GM18858 (cell line): Measurements from ENCODE around the gene GAS5.
"Not testable (repeated sequence)": the region's sequence is repeated elsewhere in the genome, so short reads cannot be mapped to it uniquely, and the experiment has no call there.

Experiments
- ATAC-seq: cut with Tn5 transposase; IDR thresholded peaks from one replicate; pipeline ENCODE4 v1.9.1; 2021; ENCODE audit not compliant: unreplicated experiment

Gene GAS5

DNA sequence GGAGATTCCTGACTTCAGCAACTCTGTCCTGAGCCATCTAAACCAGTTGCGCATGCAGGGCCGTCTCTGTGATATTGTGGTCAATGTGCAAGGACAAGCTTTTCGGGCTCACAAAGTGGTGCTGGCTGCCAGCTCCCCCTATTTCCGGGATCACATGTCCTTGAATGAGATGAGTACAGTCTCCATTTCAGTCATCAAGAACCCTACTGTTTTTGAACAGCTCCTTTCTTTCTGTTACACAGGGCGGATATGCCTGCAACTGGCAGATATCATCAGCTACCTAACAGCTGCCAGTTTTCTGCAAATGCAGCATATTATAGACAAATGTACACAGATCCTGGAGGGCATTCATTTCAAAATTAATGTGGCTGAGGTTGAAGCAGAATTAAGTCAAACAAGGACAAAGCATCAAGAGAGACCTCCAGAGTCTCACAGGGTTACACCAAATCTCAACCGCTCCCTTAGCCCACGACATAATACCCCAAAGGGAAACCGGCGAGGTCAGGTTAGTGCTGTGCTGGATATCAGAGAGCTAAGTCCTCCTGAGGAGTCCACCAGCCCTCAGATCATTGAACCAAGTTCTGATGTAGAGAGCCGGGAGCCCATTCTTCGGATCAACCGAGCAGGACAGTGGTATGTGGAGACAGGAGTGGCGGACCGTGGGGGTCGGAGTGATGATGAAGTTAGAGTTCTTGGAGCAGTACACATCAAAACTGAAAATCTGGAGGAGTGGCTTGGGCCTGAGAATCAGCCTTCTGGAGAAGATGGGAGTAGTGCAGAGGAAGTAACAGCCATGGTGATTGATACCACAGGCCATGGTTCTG is 2.7 kb upstream of the GAS5 start:
- ATAC-seq = peak; percentile 26

DNA sequence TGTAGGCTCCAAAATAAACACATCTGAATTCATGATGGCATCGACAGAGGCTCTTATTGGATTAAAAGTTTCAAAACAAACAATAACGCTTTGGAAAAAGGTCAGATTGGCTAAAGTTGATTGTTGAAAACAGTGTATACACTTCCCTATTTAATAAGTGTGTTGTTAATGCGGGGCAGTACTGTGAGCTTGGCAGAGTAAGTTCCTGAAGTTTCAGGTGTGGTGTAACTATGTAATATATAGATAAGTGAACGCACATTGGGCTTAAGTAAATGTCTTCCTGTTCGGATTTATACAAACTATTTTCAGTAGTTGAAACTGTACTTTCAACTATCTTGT is 1.2 kb upstream of the GAS5 start:
- ATAC-seq = no peak

DNA sequence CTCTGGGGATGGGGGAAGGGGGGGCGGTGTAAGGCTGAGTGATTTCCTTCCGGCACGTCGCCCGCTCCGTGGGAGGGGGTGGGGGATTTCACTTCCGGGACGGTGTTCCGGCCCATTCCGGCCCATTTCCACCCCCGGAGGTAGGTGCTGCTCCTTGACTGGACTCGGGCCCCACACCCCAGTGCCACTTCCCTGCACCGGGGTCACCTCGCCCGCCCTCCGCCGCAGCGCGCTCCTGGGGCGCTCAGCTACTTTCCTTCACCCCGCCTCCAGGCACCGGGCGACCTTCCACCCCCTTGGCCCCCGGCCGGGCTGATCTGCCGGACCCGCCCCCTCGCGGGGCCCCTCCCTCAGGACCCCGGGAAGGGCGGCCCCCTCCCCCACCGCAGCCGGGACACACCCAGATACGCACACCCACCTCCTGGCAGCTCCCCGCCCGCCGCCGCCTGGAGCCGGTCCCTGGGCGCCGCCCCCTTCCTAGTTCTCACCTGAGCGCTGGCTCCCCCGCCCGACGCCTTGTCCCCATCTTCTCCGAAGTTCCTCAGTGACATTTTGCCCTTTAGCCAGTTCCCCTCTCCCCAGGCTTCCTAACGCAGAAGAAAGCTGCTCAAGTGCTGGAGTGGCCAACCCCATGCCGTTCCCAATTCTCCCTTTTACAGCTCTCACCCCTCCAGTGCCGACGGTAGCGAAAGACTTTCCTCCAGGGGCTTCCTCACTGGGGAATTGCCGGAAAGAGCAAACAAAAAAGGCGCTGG is 654 bp upstream of the GAS5 start, which contains the start of gene ZBTB37:
Gene ZBTB37, plus strand, starts transcription at position 115 of the 755 bp plus-strand sequence. CDS start 1,846 bp downstream, outside the sequence.
- peak; percentile 37 for ATAC-seq

- no peak for ATAC-seq
Observed at GRCh38 chr1:173867141-173867752, 542 bp downstream of the GAS5 start.

- ATAC-seq = no peak
Observed at GRCh38 chr1:173866413-173867115, 1.2 kb downstream of the GAS5 start.

- ATAC-seq = no peak
Observed at GRCh38 chr1:173865468-173866164, 2.2 kb downstream of the GAS5 start.

- ATAC-seq = no peak
Observed at GRCh38 chr1:173864179-173864867, 3.5 kb downstream of the GAS5 start.

GRCh38 chr1:173863224-173864161 is 4.3 kb downstream of the GAS5 start:
- no peak for ATAC-seq

GRCh38 chr1:173862769-173863223 is 5.0 kb downstream of the GAS5 start:
- no peak for ATAC-seq

GRCh38 chr1:173862146-173862768 is 5.5 kb downstream of the GAS5 start:
- not testable (repeated sequence) for ATAC-seq

DNA sequence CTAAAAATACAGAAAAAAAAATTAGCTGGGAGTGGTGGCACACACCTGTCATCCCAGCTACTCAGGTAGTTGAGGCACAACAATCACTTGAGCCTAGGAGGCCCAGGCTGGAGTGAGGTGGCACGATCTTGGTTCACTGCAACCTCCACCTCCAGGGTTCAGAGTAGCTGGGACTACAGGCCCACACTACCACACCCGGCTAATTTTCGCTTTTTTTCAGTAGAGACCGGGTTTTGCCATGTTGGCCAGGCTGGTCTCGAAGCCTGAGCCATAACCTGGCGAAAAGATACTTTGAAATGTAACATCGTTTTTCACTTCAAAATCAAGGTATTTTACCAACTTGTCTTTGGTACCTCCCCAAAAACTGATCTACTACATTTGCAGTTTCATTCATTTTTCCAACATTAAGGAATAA is 6.1 kb downstream of the GAS5 start:
- no peak for ATAC-seq

GRCh38 chr1:173860065-173860464 is 7.7 kb downstream of the GAS5 start:
- no peak for ATAC-seq

GRCh38 chr1:173859547-173859946 is 8.2 kb downstream of the GAS5 start:
- not testable (repeated sequence) for ATAC-seq

DNA sequence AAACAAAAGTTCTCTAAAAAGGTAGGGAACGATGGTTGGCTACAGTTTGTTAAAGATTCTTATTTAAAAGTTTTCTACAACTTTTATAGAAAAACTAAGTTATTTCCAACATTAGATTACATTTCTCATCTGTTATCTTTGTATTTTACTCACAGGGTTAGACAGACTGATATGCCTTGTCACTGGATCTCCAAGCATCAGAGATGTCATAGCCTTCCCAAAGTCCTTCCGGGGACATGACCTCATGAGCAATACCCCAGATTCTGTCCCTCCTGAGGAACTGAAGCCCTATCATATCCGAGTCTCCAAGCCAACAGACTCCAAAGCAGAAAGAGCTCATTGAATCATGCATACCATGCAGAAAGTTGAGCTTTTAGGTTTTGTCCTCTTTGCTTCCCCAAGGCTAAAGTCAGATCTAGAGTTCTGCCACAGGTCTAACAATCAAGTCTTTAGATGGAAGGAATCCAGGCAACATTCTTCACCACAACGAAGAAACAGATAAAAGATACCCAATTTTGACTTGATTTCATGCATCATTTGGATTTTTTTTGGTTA is 10.3 kb downstream of the GAS5 start:
- ATAC-seq = no peak

- ATAC-seq = no peak
Observed at GRCh38 chr1:173856903-173857302, 10.9 kb downstream of the GAS5 start.

DNA sequence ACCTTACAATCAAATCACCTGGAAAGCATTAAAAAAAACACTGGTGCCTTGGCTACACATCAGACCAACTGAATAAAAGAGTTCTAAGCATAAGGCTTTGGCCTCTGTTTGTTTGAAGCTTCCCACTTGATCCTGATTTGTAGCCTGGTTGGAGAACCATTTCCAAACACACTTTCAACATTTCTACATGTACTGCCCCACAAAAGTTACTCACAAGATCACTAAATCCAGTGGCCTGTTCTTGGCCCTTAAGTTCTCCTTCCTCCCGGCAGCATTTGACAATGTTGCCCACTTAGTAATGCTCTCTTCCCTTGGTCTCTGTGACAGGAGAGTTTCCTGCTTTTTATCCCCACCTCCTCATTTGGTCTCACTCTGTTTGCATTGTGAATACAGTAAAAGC is 11.8 kb downstream of the GAS5 start:
- ATAC-seq = no peak

DNA sequence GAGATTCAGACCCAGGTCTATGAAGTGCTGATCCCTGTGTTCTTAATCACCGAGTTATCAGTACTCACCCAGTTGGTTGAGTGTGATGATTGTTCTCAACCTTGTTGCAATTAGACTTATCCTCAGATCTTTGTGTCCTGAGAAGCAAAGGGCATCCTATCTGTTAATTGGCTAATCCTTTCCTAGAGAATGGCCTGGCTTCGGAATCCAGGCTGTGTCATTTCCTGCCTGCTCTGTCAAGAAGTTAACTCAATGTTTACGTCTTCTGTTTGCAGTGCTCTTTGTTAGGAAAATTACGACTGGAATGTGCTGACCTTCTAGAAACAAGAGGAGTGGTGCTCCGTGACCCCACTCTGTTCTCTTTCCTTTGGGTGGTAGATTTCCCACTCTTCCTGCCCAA is 14.7 kb downstream of the GAS5 start:
- ATAC-seq = no peak

DNA sequence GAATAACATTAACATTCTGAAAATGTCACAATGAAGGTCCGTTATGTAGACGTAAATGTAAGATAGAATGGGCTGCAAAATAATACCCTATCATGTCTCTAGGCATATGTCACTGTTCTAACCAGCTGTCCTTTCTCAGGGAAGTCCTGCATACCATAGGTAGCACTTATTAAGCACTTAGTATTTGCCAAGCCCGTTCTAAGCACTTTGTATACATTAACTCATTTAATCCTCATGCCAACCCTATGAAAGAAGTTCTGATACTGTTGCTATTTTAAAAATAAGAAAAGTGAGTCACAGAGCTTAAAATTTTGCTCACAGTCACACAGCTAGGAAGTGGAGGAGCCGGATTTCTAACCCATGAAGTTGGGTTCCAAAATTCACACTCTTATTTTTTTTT is 15.7 kb downstream of the GAS5 start:
- no peak for ATAC-seq
